ENCODE results near the gene RPL39L.

GRCh38 chr3:187104342-187104741 lies 35.0 kb downstream of the RPL39L start:
- TF ChIP-seq EGR1 (IDR thresholded peaks at IDR 0.05) (no peak), MAX (IDR thresholded peaks at IDR 0.05) (no peak), EP300 (IDR thresholded peaks at IDR 0.05; ENCODE audit: borderline replicate concordance) (no peak), FOXM1 (IDR thresholded peaks at IDR 0.05; ENCODE audit: borderline replicate concordance, low read depth) (no peak), CREB1 (IDR thresholded peaks at IDR 0.05; ENCODE audit: low read depth) (no peak), RAD21 (IDR thresholded peaks at IDR 0.05; ENCODE audit: low read depth) (no peak), TCF12 (IDR thresholded peaks at IDR 0.05; ENCODE audit: low read depth) (no peak), CEBPB (IDR thresholded peaks at IDR 0.05) (no peak), ZBTB7A (IDR thresholded peaks at IDR 0.05; ENCODE audit: low read depth) (no peak), REST (IDR thresholded peaks at IDR 0.05; ENCODE audit: low read depth) (no peak)
- TF ChIP-seq, protein P1, sequence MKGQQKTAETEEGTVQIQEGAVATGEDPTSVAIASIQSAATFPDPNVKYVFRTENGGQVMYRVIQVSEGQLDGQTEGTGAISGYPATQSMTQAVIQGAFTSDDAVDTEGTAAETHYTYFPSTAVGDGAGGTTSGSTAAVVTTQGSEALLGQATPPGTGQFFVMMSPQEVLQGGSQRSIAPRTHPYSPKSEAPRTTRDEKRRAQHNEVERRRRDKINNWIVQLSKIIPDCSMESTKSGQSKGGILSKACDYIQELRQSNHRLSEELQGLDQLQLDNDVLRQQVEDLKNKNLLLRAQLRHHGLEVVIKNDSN (IDR thresholded peaks at IDR 0.05), result no peak
